Transverse colon (tissue), 4 donors: ENCODE results near the gene ATP9A.

ENCODE experiments used
- EP300 ChIP-seq: sonication (generic); formaldehyde crosslinking; IDR thresholded peaks from one replicate; pipeline ENCODE4 v1.6.1; 2017; ENCODE audit warnings: antibody characterized with exemption, low read depth
- POLR2A ChIP-seq: fragments of 450-650 bp; IDR thresholded peaks from one replicate; pipeline ENCODE4 v1.6.1; 2016; ENCODE audit warnings: antibody characterized with exemption, mild to moderate bottlenecking, moderate library complexity
- POLR2AphosphoS5 ChIP-seq, 3 donors: sonication (generic); formaldehyde crosslinking; IDR thresholded peaks; one replicate each; pipeline ENCODE4 v1.6.1; 2016; ENCODE audit warnings: antibody characterized with exemption in 3 of 3
- TF ChIP-seq, protein P1 (sequence below), 5 experiments: fragments of 200-600 bp in 3 of 5; fragments of 450-650 bp in 2 of 5; sonication (generic) in 3 of 5; IDR thresholded peaks; 1 replicate in 2 of 5; 2 replicates in 3 of 5; pipeline ENCODE4 v1.5.1; 2016 to 2017; ENCODE audit warnings: antibody characterized with exemption in 5 of 5, inconsistent platforms in 3 of 5, mild to moderate bottlenecking in 2 of 5, moderate library complexity in 1 of 5

DNA sequence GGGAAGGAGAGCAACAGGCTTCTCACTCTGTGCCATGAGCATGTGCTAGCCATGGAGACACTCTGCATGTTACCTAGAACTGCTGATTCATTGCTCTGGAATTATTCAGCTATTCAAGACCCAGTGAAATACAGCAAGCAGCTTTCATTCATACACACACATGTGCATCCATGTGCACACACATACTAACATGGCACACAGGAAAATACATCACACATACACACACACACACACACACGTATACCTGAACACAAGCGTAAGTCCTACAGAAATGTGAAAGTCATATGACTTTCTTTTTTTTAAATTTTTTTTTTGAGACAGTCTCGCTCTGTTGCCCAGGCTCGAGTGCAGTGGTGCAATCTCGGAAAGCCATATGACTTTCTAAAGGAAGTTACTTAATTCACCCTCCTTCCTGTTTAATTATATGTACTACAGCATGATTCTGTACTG is 117.5 kb downstream of the ATP9A start:
- TF ChIP-seq, protein P1, sequence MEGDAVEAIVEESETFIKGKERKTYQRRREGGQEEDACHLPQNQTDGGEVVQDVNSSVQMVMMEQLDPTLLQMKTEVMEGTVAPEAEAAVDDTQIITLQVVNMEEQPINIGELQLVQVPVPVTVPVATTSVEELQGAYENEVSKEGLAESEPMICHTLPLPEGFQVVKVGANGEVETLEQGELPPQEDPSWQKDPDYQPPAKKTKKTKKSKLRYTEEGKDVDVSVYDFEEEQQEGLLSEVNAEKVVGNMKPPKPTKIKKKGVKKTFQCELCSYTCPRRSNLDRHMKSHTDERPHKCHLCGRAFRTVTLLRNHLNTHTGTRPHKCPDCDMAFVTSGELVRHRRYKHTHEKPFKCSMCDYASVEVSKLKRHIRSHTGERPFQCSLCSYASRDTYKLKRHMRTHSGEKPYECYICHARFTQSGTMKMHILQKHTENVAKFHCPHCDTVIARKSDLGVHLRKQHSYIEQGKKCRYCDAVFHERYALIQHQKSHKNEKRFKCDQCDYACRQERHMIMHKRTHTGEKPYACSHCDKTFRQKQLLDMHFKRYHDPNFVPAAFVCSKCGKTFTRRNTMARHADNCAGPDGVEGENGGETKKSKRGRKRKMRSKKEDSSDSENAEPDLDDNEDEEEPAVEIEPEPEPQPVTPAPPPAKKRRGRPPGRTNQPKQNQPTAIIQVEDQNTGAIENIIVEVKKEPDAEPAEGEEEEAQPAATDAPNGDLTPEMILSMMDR (IDR thresholded peaks at IDR 0.05): no peak
- TF ChIP-seq POLR2AphosphoS5 (IDR thresholded peaks at IDR 0.05) (no peak), POLR2A (no peak), EP300 (no peak)
